Effector CD4-positive, alpha-beta T cell (primary cell): ENCODE data around the gene DST.
"Not testable (repeated sequence)": the region's sequence is repeated elsewhere in the genome, so short reads cannot be mapped to it uniquely, and the experiment has no call there.

Experiments used
- DNase-seq: peaks from one replicate; pipeline ENCODE4 v3.0.0-alpha.2; 2020

DST gene

GRCh38 chr6:56661338-56661737, 18.6 kb upstream of the DST start:
- not testable (repeated sequence) for DNase-seq

GRCh38 chr6:56660381-56660730, 17.7 kb upstream of the DST start:
- no peak for DNase-seq

GRCh38 chr6:56659721-56660380, 17.2 kb upstream of the DST start:
- DNase-seq: no peak

GRCh38 chr6:56658326-56658725, 15.6 kb upstream of the DST start:
- DNase-seq: no peak

- no peak for DNase-seq
Observed at GRCh38 chr6:56657354-56657753, 14.7 kb upstream of the DST start.

- DNase-seq: no peak
Observed at GRCh38 chr6:56656466-56656865, 13.8 kb upstream of the DST start.

GRCh38 chr6:56655996-56656395, 13.3 kb upstream of the DST start:
- no peak for DNase-seq

- DNase-seq: no peak
Observed at GRCh38 chr6:56655249-56655648, 12.6 kb upstream of the DST start.

- no peak for DNase-seq
Observed at GRCh38 chr6:56652994-56653393, 10.3 kb upstream of the DST start.

- DNase-seq: no peak
Observed at GRCh38 chr6:56652231-56652630, 9.5 kb upstream of the DST start.

- DNase-seq: no peak
Observed at GRCh38 chr6:56650191-56650590, 7.5 kb upstream of the DST start.

GRCh38 chr6:56649782-56650181, 7.1 kb upstream of the DST start:
- DNase-seq: no peak

- DNase-seq: no peak
Observed at GRCh38 chr6:56649053-56649769, 6.5 kb upstream of the DST start.

- no peak for DNase-seq
Observed at GRCh38 chr6:56647172-56647762, 4.6 kb upstream of the DST start.

GRCh38 chr6:56644366-56644765, 1.7 kb upstream of the DST start:
- no peak for DNase-seq

- no peak for DNase-seq
Observed at GRCh38 chr6:56643379-56644089, 845 bp upstream of the DST start.

GRCh38 chr6:56640374-56640773, 2.3 kb downstream of the DST start:
- no peak for DNase-seq

GRCh38 chr6:56638760-56639159, 3.9 kb downstream of the DST start:
- no peak for DNase-seq

GRCh38 chr6:56637640-56638039, 5.0 kb downstream of the DST start:
- DNase-seq: no peak

- DNase-seq: no peak
Observed at GRCh38 chr6:56628105-56628504, 14.6 kb downstream of the DST start.

GRCh38 chr6:56625356-56625755, 17.3 kb downstream of the DST start:
- DNase-seq: no peak

- DNase-seq: no peak
Observed at GRCh38 chr6:56624728-56625069, 18.0 kb downstream of the DST start.

GRCh38 chr6:56624046-56624727, 18.5 kb downstream of the DST start:
- DNase-seq: no peak
